ENCODE results near the gene RBM33. TPM values are rescaled to one million over a fixed set of nuclear protein-coding genes. Genes with fewer than 3 reads are reported as not detected.
A peak's percentile ranks its signal among the peaks of the same experiment; 100 is the strongest.

Gene RBM33
- total RNA-seq, 1 donor from 2014 or later = 79.8 TPM

DNA sequence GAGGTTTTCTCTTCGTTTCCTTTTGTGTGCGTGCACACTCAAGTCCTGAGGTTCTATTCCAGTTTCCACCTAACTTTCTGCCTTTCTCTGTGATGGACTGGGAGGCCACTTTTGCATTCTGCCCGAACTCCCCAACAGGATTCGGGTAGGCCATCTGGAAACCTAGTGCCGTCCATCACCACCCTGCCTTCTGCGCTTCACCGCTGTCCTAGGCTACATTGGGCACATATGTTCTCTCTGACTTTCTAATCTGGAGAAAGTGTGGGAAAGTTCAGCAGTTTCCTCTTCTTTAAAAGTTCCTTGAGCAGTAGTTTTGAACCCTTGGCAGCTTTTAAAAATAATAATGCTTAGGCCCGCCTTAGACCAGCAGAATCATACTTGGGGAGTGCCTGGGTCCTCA is 121.0 kb downstream of the RBM33 start:
- intact Hi-C loops (cut with micrococcal nuclease) = loop anchor here (2.0 kb wide), 1 partner anchor 27 kb away; no protein-coding TSS in a partner anchor
- DNase-seq (ENCODE audit: low spot score) = no peak
- H3K27me3 Mint-ChIP-seq (ENCODE audit: low read depth) = no peaks in the 10 kb centered on the region
- peak overlapping the region; percentile 50 for H3K27ac Mint-ChIP-seq
- no peak overlapping the region for H3K4me3 Mint-ChIP-seq (ENCODE audit: low read depth)
- no peaks in the 10 kb centered on the region for H3K9me3 Mint-ChIP-seq
- peaks cover 62% of the 10 kb centered on the region for H3K4me1 Mint-ChIP-seq (ENCODE audit: low read depth)
- H3K36me3 Mint-ChIP-seq (ENCODE audit: low read depth) = peaks cover 88% of the 10 kb centered on the region

GRCh38 chr7:155766386-155766785 is 121.9 kb downstream of the RBM33 start:
- peaks cover 86% of the 10 kb centered on the region for H3K36me3 Mint-ChIP-seq (ENCODE audit: low read depth)
- H3K4me1 Mint-ChIP-seq (ENCODE audit: low read depth) = peaks cover 55% of the 10 kb centered on the region
- no peak overlapping the region for H3K27ac Mint-ChIP-seq
- intact Hi-C loops (cut with micrococcal nuclease) = no loop called here
- no peak for DNase-seq (ENCODE audit: low spot score)
- H3K9me3 Mint-ChIP-seq = no peaks in the 10 kb centered on the region
- H3K27me3 Mint-ChIP-seq (ENCODE audit: low read depth) = no peaks in the 10 kb centered on the region
- no peak overlapping the region for H3K4me3 Mint-ChIP-seq (ENCODE audit: low read depth)

GRCh38 chr7:155766966-155767916 is 122.8 kb downstream of the RBM33 start:
- Mint-ChIP-seq H3K27ac (peak overlapping the region; percentile 61), H3K36me3 (ENCODE audit: low read depth) (peaks cover 80% of the 10 kb centered on the region), H3K4me1 (ENCODE audit: low read depth) (peaks cover 46% of the 10 kb centered on the region), H3K4me3 (ENCODE audit: low read depth) (no peak overlapping the region), H3K9me3 (no peaks in the 10 kb centered on the region), H3K27me3 (ENCODE audit: low read depth) (no peaks in the 10 kb centered on the region)
- DNase-seq (ENCODE audit: low spot score) = no peak
- intact Hi-C loops (cut with micrococcal nuclease) = no loop called here

DNA sequence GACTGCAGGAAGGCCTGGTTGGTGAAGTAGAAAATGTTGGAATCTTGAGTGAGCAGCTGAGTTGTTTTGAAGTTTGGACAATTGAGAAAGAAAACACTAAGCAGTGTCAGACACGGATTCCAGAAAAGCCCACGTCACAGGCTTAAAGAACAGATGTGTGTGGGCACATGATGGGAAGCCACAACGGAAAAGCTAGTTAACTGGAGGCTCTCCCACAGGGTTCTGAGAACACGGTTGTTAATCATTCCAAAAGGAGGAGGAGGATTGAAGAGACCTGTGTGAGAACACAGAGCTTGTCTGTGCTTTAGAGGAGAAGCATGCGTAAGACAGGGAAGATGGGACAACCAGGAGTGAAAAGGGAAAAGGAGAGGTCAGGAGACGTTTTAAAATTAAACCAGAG is 125.2 kb downstream of the RBM33 start:
- H3K4me3 Mint-ChIP-seq (ENCODE audit: low read depth) = no peak overlapping the region
- no peaks in the 10 kb centered on the region for H3K9me3 Mint-ChIP-seq
- intact Hi-C loops (cut with micrococcal nuclease) = no loop called here
- peaks cover 75% of the 10 kb centered on the region for H3K36me3 Mint-ChIP-seq (ENCODE audit: low read depth)
- peaks cover 27% of the 10 kb centered on the region for H3K4me1 Mint-ChIP-seq (ENCODE audit: low read depth)
- no peaks in the 10 kb centered on the region for H3K27me3 Mint-ChIP-seq (ENCODE audit: low read depth)
- no peak for DNase-seq (ENCODE audit: low spot score)
- peak overlapping the region; percentile 25 for H3K27ac Mint-ChIP-seq

DNA sequence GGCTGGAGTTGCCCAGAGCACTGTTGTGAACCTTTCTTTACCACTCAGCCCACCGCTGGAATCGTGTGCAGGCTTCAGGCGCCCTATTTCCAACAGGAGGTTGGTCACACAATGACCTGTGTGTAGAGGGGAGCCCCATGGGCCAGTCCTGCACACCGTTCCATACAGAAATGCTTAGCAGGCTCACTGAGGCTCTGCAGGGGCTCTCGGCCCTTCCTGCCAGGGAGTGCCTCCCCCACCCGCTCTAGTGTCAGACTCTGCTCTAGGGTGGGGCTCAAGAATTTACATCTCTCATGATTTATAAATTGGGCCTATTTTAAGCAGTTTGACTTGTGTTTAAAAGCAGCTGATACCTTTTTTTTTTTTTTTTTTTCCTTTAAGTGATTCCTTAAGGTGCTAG is 125.8 kb downstream of the RBM33 start:
- no peaks in the 10 kb centered on the region for H3K27me3 Mint-ChIP-seq (ENCODE audit: low read depth)
- H3K36me3 Mint-ChIP-seq (ENCODE audit: low read depth) = peaks cover 76% of the 10 kb centered on the region
- DNase-seq (ENCODE audit: low spot score) = no peak
- intact Hi-C loops (cut with micrococcal nuclease) = no loop called here
- peaks cover 21% of the 10 kb centered on the region for H3K4me1 Mint-ChIP-seq (ENCODE audit: low read depth)
- no peaks in the 10 kb centered on the region for H3K9me3 Mint-ChIP-seq
- no peak overlapping the region for H3K27ac Mint-ChIP-seq
- no peak overlapping the region for H3K4me3 Mint-ChIP-seq (ENCODE audit: low read depth)

GRCh38 chr7:155773531-155773930 is 129.1 kb downstream of the RBM33 start:
- Mint-ChIP-seq H3K27ac (peak overlapping the region; percentile 19), H3K4me3 (ENCODE audit: low read depth) (no peak overlapping the region), H3K4me1 (ENCODE audit: low read depth) (peaks cover 3% of the 10 kb centered on the region), H3K36me3 (ENCODE audit: low read depth) (peaks cover 75% of the 10 kb centered on the region), H3K27me3 (ENCODE audit: low read depth) (no peaks in the 10 kb centered on the region), H3K9me3 (no peaks in the 10 kb centered on the region)
- intact Hi-C loops (cut with micrococcal nuclease) = no loop called here
- DNase-seq (ENCODE audit: low spot score) = no peak

DNA sequence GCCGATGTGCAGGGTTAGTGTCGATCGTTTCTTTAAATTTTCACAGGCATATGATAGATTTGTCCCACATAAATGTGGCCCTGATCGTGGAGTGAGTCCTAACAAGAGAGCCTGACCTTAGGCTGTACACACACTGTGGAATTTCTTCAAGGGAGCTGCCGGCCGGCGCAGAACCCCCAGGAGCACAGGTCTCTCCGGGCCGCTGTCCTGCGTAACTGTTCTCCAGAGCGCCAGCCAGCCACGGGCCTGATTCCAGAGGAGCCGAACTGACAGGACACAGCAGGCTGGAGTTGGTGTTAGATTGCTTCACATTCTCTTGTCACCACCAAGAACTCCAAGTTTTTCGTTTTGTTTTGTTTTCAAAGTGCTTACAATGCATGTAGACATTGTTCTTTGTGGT is 130.5 kb downstream of the RBM33 start:
- Mint-ChIP-seq H3K27ac (no peak overlapping the region), H3K36me3 (ENCODE audit: low read depth) (peaks cover 65% of the 10 kb centered on the region), H3K27me3 (ENCODE audit: low read depth) (no peaks in the 10 kb centered on the region), H3K4me1 (ENCODE audit: low read depth) (peaks cover 3% of the 10 kb centered on the region), H3K4me3 (ENCODE audit: low read depth) (no peak overlapping the region), H3K9me3 (no peaks in the 10 kb centered on the region)
- intact Hi-C loops (cut with micrococcal nuclease) = no loop called here
- DNase-seq (ENCODE audit: low spot score) = no peak

DNA sequence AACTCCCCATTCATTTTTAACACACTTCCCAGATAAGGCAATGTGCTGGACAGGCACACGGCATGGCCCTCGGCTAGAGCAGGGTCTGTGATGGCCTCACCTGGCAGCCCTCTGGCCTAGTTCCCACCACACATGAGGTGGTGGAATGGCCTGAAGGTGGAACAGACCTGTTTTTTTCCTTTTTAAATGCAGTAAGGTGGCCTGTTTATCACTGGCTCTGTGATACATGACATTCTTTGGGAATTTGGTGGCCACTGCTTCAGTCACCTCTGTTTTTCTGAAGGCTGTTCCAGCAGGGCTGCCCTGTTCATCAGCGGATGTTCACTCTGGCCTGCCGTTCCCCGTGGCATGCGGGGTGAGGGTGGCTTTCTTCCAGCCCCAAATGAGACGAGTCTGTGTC is 131.2 kb downstream of the RBM33 start:
- H3K36me3 Mint-ChIP-seq (ENCODE audit: low read depth) = peaks cover 63% of the 10 kb centered on the region
- intact Hi-C loops (cut with micrococcal nuclease) = no loop called here
- no peak for DNase-seq (ENCODE audit: low spot score)
- no peaks in the 10 kb centered on the region for H3K27me3 Mint-ChIP-seq (ENCODE audit: low read depth)
- no peak overlapping the region for H3K4me3 Mint-ChIP-seq (ENCODE audit: low read depth)
- H3K27ac Mint-ChIP-seq = peak overlapping the region; percentile 8
- no peaks in the 10 kb centered on the region for H3K9me3 Mint-ChIP-seq
- H3K4me1 Mint-ChIP-seq (ENCODE audit: low read depth) = peaks cover 3% of the 10 kb centered on the region

- no peak for DNase-seq (ENCODE audit: low spot score)
- Mint-ChIP-seq H3K9me3 (no peaks in the 10 kb centered on the region), H3K27ac (no peak overlapping the region), H3K4me3 (ENCODE audit: low read depth) (no peak overlapping the region), H3K27me3 (ENCODE audit: low read depth) (no peaks in the 10 kb centered on the region), H3K36me3 (ENCODE audit: low read depth) (peaks cover 67% of the 10 kb centered on the region), H3K4me1 (ENCODE audit: low read depth) (peaks cover 3% of the 10 kb centered on the region)
- intact Hi-C loops (cut with micrococcal nuclease) = no loop called here
These were observed 132.1 kb downstream of the RBM33 start for GRCh38 chr7:155776606-155777005.

GRCh38 chr7:155778349-155778748 is 133.9 kb downstream of the RBM33 start:
- H3K27ac Mint-ChIP-seq = no peak overlapping the region
- no peaks in the 10 kb centered on the region for H3K9me3 Mint-ChIP-seq
- H3K27me3 Mint-ChIP-seq (ENCODE audit: low read depth) = no peaks in the 10 kb centered on the region
- H3K4me1 Mint-ChIP-seq (ENCODE audit: low read depth) = peaks cover 3% of the 10 kb centered on the region
- no peak for DNase-seq (ENCODE audit: low spot score)
- intact Hi-C loops (cut with micrococcal nuclease) = no loop called here
- H3K36me3 Mint-ChIP-seq (ENCODE audit: low read depth) = peaks cover 67% of the 10 kb centered on the region
- no peak overlapping the region for H3K4me3 Mint-ChIP-seq (ENCODE audit: low read depth)

GRCh38 chr7:155780884-155781283 is 136.4 kb downstream of the RBM33 start:
- no peak overlapping the region for H3K4me3 Mint-ChIP-seq (ENCODE audit: low read depth)
- no peak overlapping the region for H3K27ac Mint-ChIP-seq
- intact Hi-C loops (cut with micrococcal nuclease) = no loop called here
- DNase-seq (ENCODE audit: low spot score) = no peak
- H3K9me3 Mint-ChIP-seq = no peaks in the 10 kb centered on the region
- peaks cover 2% of the 10 kb centered on the region for H3K27me3 Mint-ChIP-seq (ENCODE audit: low read depth)
- peaks cover 45% of the 10 kb centered on the region for H3K36me3 Mint-ChIP-seq (ENCODE audit: low read depth)
- H3K4me1 Mint-ChIP-seq (ENCODE audit: low read depth) = no peaks in the 10 kb centered on the region

DNA sequence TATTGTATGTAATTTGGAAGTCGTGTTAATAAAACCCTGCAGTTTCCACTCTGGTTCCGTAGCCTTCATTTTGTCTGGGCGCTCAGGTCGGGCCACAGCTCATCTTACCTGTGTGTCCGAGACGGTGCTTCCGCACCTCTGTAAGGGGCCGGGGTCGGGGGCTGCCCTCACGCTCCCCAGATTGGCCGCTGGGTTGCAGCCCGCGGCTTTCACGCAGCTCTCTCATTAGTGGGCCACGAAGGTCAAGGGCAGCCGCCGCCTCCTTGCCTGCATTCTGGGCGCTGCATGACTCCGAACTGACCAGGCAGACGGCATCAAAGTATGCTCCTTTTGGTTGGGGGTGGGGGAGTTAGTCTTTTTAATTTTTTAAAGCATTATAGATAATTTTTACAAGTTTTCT is 137.0 kb downstream of the RBM33 start:
- intact Hi-C loops (cut with micrococcal nuclease) = no loop called here
- H3K36me3 Mint-ChIP-seq (ENCODE audit: low read depth) = peaks cover 42% of the 10 kb centered on the region
- no peak for DNase-seq (ENCODE audit: low spot score)
- peaks cover 8% of the 10 kb centered on the region for H3K27me3 Mint-ChIP-seq (ENCODE audit: low read depth)
- H3K27ac Mint-ChIP-seq = no peak overlapping the region
- H3K4me1 Mint-ChIP-seq (ENCODE audit: low read depth) = peaks cover 3% of the 10 kb centered on the region
- H3K9me3 Mint-ChIP-seq = no peaks in the 10 kb centered on the region
- H3K4me3 Mint-ChIP-seq (ENCODE audit: low read depth) = no peak overlapping the region

- intact Hi-C loops (cut with micrococcal nuclease) = no loop called here
- H3K27me3 Mint-ChIP-seq (ENCODE audit: low read depth) = peaks cover 12% of the 10 kb centered on the region
- H3K4me1 Mint-ChIP-seq (ENCODE audit: low read depth) = peaks cover 3% of the 10 kb centered on the region
- no peak overlapping the region for H3K27ac Mint-ChIP-seq
- DNase-seq (ENCODE audit: low spot score) = no peak
- H3K4me3 Mint-ChIP-seq (ENCODE audit: low read depth) = no peak overlapping the region
- no peaks in the 10 kb centered on the region for H3K9me3 Mint-ChIP-seq
- H3K36me3 Mint-ChIP-seq (ENCODE audit: low read depth) = peaks cover 35% of the 10 kb centered on the region
These were observed 138.0 kb downstream of the RBM33 start for GRCh38 chr7:155782466-155782865.
